ENCODE measurements around the gene PHLPP1.

PHLPP1 gene

DNA sequence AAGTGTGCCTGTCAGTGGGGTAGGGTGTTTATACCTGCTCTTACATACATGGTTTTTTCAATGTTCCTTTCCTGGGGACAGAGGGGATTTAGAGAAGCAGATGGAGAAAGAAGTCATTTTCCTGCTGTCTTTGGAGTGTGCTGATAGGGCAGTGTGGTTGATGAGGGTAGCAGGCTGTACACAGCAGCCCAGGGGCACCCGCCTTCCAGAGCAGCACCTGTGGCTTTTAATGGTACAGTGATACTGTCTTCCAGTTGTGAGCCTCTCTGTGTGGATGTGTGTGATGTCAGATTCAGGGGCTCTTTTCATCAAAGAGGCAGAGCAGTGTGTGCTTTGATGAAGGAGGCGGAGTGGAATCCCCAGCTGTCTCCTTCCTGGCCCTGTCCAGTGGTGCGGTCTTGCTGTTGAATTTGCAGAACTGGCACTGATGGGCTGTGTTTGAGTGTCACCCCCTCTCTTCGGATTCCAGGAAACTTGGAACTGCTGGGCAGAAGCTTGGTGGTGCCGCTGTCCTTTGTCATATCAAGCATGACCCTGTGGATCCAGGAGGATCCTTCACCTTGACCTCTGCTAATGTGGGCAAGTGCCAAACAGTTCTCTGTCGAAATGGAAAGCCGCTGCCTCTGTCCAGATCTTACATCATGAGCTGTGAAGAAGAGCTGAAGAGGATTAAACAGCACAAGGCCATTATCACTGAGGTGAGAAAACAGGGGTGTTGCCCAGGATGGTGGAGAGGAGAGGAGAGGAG is 259.8 kb downstream of the PHLPP1 start:
- no peak for TF ChIP-seq CTCF (IDR thresholded peaks at IDR 0.05)
- Histone ChIP-seq H3K27ac (no peak overlapping the region), H3K9me3 (no peaks in the 10 kb centered on the region), H3K27me3 (no peaks in the 10 kb centered on the region), H3K36me3 (peaks cover 71% of the 10 kb centered on the region), H3K4me1 (ENCODE audit: control insufficient read depth in 1 of 2, insufficient read depth in 1 of 2, low read depth in 1 of 2, low read length in 1 of 2) (peaks cover 43% of the 10 kb centered on the region in 2 experiments), H3K4me3 (ENCODE audit: low read depth in 1 of 2, low read length in 1 of 2) (no peak overlapping the region)

GRCh38 chr18:62975785-62976184 is 260.4 kb downstream of the PHLPP1 start:
- Histone ChIP-seq H3K9me3 (no peaks in the 10 kb centered on the region), H3K4me3 (ENCODE audit: low read depth in 1 of 2, low read length in 1 of 2) (no peak overlapping the region), H3K27me3 (no peaks in the 10 kb centered on the region), H3K4me1 (ENCODE audit: control insufficient read depth in 1 of 2, insufficient read depth in 1 of 2, low read depth in 1 of 2, low read length in 1 of 2) (peaks cover 48 to 50% of the 10 kb centered on the region in 2 experiments), H3K27ac (no peak overlapping the region), H3K36me3 (peaks cover 71% of the 10 kb centered on the region)
- no peak for TF ChIP-seq CTCF (IDR thresholded peaks at IDR 0.05)

- no peak for TF ChIP-seq CTCF (IDR thresholded peaks at IDR 0.05)
- H3K4me3 ChIP-seq (ENCODE audit: low read depth in 1 of 2, low read length in 1 of 2), result no peak overlapping the region
- H3K4me1 ChIP-seq (ENCODE audit: control insufficient read depth in 1 of 2, insufficient read depth in 1 of 2, low read depth in 1 of 2, low read length in 1 of 2), result peaks cover 53 to 55% of the 10 kb centered on the region in 2 experiments
- no peaks in the 10 kb centered on the region for H3K27me3 ChIP-seq
- peak overlapping the region; percentile 44 for H3K27ac ChIP-seq
- no peaks in the 10 kb centered on the region for H3K9me3 ChIP-seq
- H3K36me3 ChIP-seq, result peaks cover 69% of the 10 kb centered on the region
These were observed 260.9 kb downstream of the PHLPP1 start for GRCh38 chr18:62976227-62976626.

- no peaks in the 10 kb centered on the region for H3K27me3 ChIP-seq
- peaks cover 59% of the 10 kb centered on the region for H3K36me3 ChIP-seq
- H3K9me3 ChIP-seq, result no peaks in the 10 kb centered on the region
- no peak for TF ChIP-seq CTCF (IDR thresholded peaks at IDR 0.05)
- peaks cover 66 to 67% of the 10 kb centered on the region in 2 experiments for H3K4me1 ChIP-seq (ENCODE audit: control insufficient read depth in 1 of 2, insufficient read depth in 1 of 2, low read depth in 1 of 2, low read length in 1 of 2)
- no peak overlapping the region for H3K4me3 ChIP-seq (ENCODE audit: low read depth in 1 of 2, low read length in 1 of 2)
- H3K27ac ChIP-seq, result peak overlapping the region; percentile 57
These were observed 262.2 kb downstream of the PHLPP1 start for GRCh38 chr18:62977512-62977911.

DNA sequence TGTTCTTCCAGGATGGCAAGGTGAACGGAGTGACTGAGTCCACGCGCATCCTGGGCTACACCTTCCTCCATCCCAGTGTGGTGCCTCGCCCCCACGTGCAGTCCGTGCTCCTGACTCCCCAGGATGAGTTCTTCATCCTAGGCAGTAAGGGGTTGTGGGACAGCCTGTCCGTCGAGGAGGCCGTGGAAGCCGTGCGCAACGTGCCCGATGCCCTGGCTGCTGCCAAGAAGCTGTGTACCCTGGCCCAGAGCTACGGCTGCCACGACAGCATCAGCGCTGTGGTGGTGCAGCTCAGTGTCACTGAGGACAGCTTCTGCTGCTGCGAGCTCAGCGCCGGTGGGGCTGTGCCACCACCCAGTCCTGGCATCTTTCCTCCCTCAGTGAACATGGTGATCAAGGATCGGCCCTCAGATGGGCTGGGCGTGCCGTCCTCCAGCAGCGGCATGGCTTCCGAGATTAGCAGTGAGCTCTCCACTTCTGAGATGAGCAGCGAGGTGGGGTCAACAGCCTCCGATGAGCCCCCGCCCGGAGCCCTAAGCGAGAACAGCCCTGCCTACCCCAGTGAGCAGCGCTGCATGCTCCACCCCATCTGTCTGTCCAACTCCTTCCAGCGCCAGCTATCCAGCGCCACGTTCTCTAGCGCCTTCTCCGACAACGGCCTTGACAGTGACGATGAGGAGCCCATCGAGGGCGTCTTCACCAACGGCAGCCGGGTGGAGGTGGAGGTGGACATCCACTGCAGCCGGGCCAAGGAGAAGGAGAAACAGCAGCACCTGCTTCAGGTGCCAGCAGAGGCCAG is 263.1 kb downstream of the PHLPP1 start:
- peak overlapping the region; percentile 78 for H3K27ac ChIP-seq
- TF ChIP-seq CTCF (IDR thresholded peaks at IDR 0.05), result no peak
- peaks cover 50% of the 10 kb centered on the region for H3K36me3 ChIP-seq
- H3K4me1 ChIP-seq (ENCODE audit: control insufficient read depth in 1 of 2, insufficient read depth in 1 of 2, low read depth in 1 of 2, low read length in 1 of 2), result peaks cover 69 to 70% of the 10 kb centered on the region in 2 experiments
- no peaks in the 10 kb centered on the region for H3K9me3 ChIP-seq
- no peak overlapping the region for H3K4me3 ChIP-seq (ENCODE audit: low read depth in 1 of 2, low read length in 1 of 2)
- H3K27me3 ChIP-seq, result no peaks in the 10 kb centered on the region

Measured in neutrophil (primary cell).